Measurements from ENCODE around the gene C4BPB. TPM values are rescaled to one million over a fixed set of nuclear protein-coding genes. Genes with fewer than 3 reads are reported as not detected.

Gene C4BPB
- total and polyA plus RNA-seq, 2 of the 8 experiments (the other 6 are each of a cell fraction or from before 2014, with no cell fraction given), result not detected

GRCh38 chr1:207101720-207102119 is 13.1 kb downstream of the C4BPB start:
- no peak overlapping the region for H3K18ac ChIP-seq (ENCODE audit: extremely low read depth, low read length)
- no peak overlapping the region for H4K91ac ChIP-seq (replicated peaks; ENCODE audit: insufficient read length, low read length)
- no peak overlapping the region for H2BK5ac ChIP-seq (ENCODE audit: low read depth, low read length)
- H3K27me3 ChIP-seq (replicated peaks in 1 of 4; ENCODE audit: control insufficient read depth in 3 of 4, extremely low read depth in 1 of 4, insufficient read depth in 3 of 4, low read length in 3 of 4), result peaks cover 0 to 2% (median 0%) of the 10 kb centered on the region in 4 experiments; a peak in 1 of 7 replicates
- H3K23me2 ChIP-seq (ENCODE audit: low read depth, low read length), result no peaks in the 10 kb centered on the region
- H3K4me3 ChIP-seq (ENCODE audit: extremely low read depth in 1 of 4, insufficient read depth in 2 of 4, low read depth in 3 of 4, low read length in 4 of 4), result no peak overlapping the region
- H3K9ac ChIP-seq (replicated peaks in 1 of 4; ENCODE audit: extremely low read depth in 1 of 4, low read depth in 3 of 4, low read length in 3 of 4), result no peak overlapping the region
- H3K56ac ChIP-seq (replicated peaks; ENCODE audit: insufficient read length, low read depth, low read length), result no peak overlapping the region
- H3K4ac ChIP-seq (replicated peaks; ENCODE audit: insufficient read length, low read depth, low read length), result no peak overlapping the region
- H3K4me1 ChIP-seq (replicated peaks in 1 of 4; ENCODE audit: control insufficient read depth in 3 of 4, insufficient read depth in 4 of 4, low read length in 3 of 4), result no peaks in the 10 kb centered on the region
- H2BK15ac ChIP-seq (ENCODE audit: low read length), result no peak overlapping the region
- no peak overlapping the region for H3K14ac ChIP-seq (ENCODE audit: insufficient read length)
- TF ChIP-seq KDM5A (IDR thresholded peaks at IDR 0.05; ENCODE audit: low read length), result no peak
- TF ChIP-seq POLR2A (IDR thresholded peaks at IDR 0.05; ENCODE audit: control extremely low read depth in 1 of 2, low read depth in 2 of 2, low read length in 2 of 2), result no peak
- TF ChIP-seq JUND (IDR thresholded peaks at IDR 0.05; ENCODE audit: low read length), result no peak
- no peak for TF ChIP-seq RAD21 (IDR thresholded peaks at IDR 0.05 in 1 of 2, conservative IDR thresholded peaks at IDR 0.05 in 1 of 2; ENCODE audit: low read depth in 2 of 2, low read length in 2 of 2)
- TF ChIP-seq TCF12 (IDR thresholded peaks at IDR 0.05; ENCODE audit: low read depth, low read length), result no peak
- no peak for TF ChIP-seq SP1 (IDR thresholded peaks at IDR 0.05; ENCODE audit: low read depth, low read length)
- TF ChIP-seq SP2 (IDR thresholded peaks at IDR 0.05; ENCODE audit: low read length), result no peak
- TF ChIP-seq RXRA (IDR thresholded peaks at IDR 0.05; ENCODE audit: insufficient read depth, low read depth, low read length), result no peak
- no peak for TF ChIP-seq CBX5 (IDR thresholded peaks at IDR 0.05; ENCODE audit: low read depth, low read length)
- TF ChIP-seq BACH1 (IDR thresholded peaks at IDR 0.05; ENCODE audit: low read length), result no peak
- TF ChIP-seq CTBP2 (IDR thresholded peaks at IDR 0.05; ENCODE audit: borderline replicate concordance, insufficient read depth, insufficient read length, low read length), result no peak
- no peak for TF ChIP-seq BCL11A (IDR thresholded peaks at IDR 0.05; ENCODE audit: low read depth in 2 of 2, low read length in 2 of 2)
- no peak overlapping the region for H4K5ac ChIP-seq (ENCODE audit: insufficient read length, low read depth, low read length)
- H3K23ac ChIP-seq (ENCODE audit: insufficient read length), result no peak overlapping the region
- no peak overlapping the region for H2AK5ac ChIP-seq (ENCODE audit: low read depth, low read length)
- peaks cover 16 to 22% of the 10 kb centered on the region in 2 experiments; a peak in 3 of 4 replicates for H3K9me3 ChIP-seq (ENCODE audit: insufficient read depth in 2 of 2, low read depth in 1 of 2, low read length in 1 of 2)
- WGBS, 2 experiments (ENCODE audit: extremely low coverage in 1 of 2, insufficient coverage in 1 of 2, insufficient read length in 1 of 2, insufficient replicate concordance in 2 of 2, low coverage in 1 of 2, low lambda C conversion rate in 2 of 2, missing lambda C conversion rate in 1 of 2), result 96% methylated on average over 1 of the region's 1 CpG; no CpG with 5 or more reads in 1 of the 2 experiments
- no peak overlapping the region for H2BK20ac ChIP-seq (ENCODE audit: low read length)
- H3K36me3 ChIP-seq (ENCODE audit: control insufficient read depth in 2 of 4, insufficient read depth in 4 of 4, low read length in 3 of 4), result peaks cover 0 to 5% (median 0%) of the 10 kb centered on the region in 4 experiments; a peak in 1 of 8 replicates
- no peak overlapping the region for H2BK120ac ChIP-seq (replicated peaks; ENCODE audit: low read depth, low read length)
- no peak overlapping the region for H3K27ac ChIP-seq (ENCODE audit: low read depth, low read length)
- no peak overlapping the region for H4K8ac ChIP-seq (ENCODE audit: extremely low read depth, insufficient read depth, low read length)
- no peak overlapping the region for H2AFZ ChIP-seq (ENCODE audit: low read length)
- no peak overlapping the region for H3K4me2 ChIP-seq (ENCODE audit: insufficient read depth in 1 of 2, low read depth in 2 of 2, low read length in 2 of 2)
- H2BK12ac ChIP-seq (ENCODE audit: low read depth, low read length), result no peak overlapping the region
- DNase-seq (ENCODE audit: low read depth in 1 of 2, low spot score in 2 of 2) (no peak), FAIRE-seq (no peak)
- H3K79me2 ChIP-seq (ENCODE audit: control insufficient read depth in 1 of 2, insufficient read depth in 2 of 2, low read length in 2 of 2), result no peaks in the 10 kb centered on the region
- CTCF ChIA-PET (ENCODE audit: partially characterized antibody), result no interaction called here
- POLR2A ChIA-PET (ENCODE audit: partially characterized antibody), result no interaction called here
- no peaks in the 10 kb centered on the region for H4K20me1 ChIP-seq (replicated peaks in 1 of 2; ENCODE audit: control insufficient read depth in 1 of 2, insufficient read depth in 2 of 2, low read length in 2 of 2)
- no peaks in the 10 kb centered on the region for H3K79me1 ChIP-seq (ENCODE audit: low read depth, low read length)

All from H1 (cell line).